Rectal smooth muscle tissue (tissue), 1 donor: Measurements from ENCODE around the gene MRPL28.
"Not testable (repeated sequence)": the region's sequence is repeated elsewhere in the genome, so short reads cannot be mapped to it uniquely, and the experiment has no call there.

Source experiments
- H3K27ac ChIP-seq: one replicate; pipeline ENCODE4 v1.7.0; 2013; ENCODE audit warnings: low read depth, low read length, inconsistent platforms
- H3K27me3 ChIP-seq: one replicate; pipeline ENCODE4 v1.7.0; 2013; ENCODE audit warnings: low read length; ENCODE audit not compliant: control insufficient read depth, insufficient read depth
- H3K36me3 ChIP-seq: one replicate; pipeline ENCODE4 v1.7.0; 2013; ENCODE audit warnings: low read length; ENCODE audit not compliant: control insufficient read depth, insufficient read depth
- H3K4me1 ChIP-seq: one replicate; pipeline ENCODE4 v1.7.0; 2013; ENCODE audit warnings: low read length; ENCODE audit not compliant: control insufficient read depth, insufficient read depth
- H3K4me3 ChIP-seq: one replicate; pipeline ENCODE4 v1.7.0; 2013; ENCODE audit warnings: low read length
- H3K9ac ChIP-seq: one replicate; pipeline ENCODE4 v1.7.0; 2013; ENCODE audit warnings: low read length

MRPL28 gene

GRCh38 chr16:347203-347602, 23.1 kb downstream of the MRPL28 start:
- Histone ChIP-seq H3K36me3 (peaks cover 9% of the 10 kb centered on the region), H3K4me1 (no peaks in the 10 kb centered on the region), H3K27ac (no peak overlapping the region), H3K9ac (no peak overlapping the region), H3K27me3 (no peaks in the 10 kb centered on the region), H3K4me3 (no peak overlapping the region)

DNA sequence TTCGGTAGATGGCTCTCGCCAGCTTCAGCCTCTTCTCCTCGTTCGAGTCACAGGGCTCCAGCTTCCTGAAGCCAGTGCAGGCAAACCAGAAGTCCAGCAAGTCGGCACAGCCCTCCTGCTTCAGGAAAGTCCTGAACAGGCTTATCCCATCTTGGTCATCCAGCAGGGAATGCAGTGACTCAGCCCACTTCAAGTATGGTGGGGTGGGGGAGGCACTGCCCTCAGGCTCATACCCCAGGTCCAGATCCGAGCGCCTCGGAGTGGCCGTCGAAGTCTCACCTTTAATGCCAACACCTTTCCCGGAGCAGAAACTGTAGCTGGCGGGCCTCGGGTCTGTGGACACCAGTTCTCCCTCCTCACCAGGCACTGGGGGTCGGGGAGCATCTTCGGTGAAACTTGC, 23.8 kb downstream of the MRPL28 start:
- H3K27me3 ChIP-seq, result no peaks in the 10 kb centered on the region
- H3K27ac ChIP-seq, result no peak overlapping the region
- H3K4me1 ChIP-seq, result no peaks in the 10 kb centered on the region
- H3K9ac ChIP-seq, result no peak overlapping the region
- peaks cover 9% of the 10 kb centered on the region for H3K36me3 ChIP-seq
- no peak overlapping the region for H3K4me3 ChIP-seq

- H3K9ac ChIP-seq, result no peak overlapping the region
- no peak overlapping the region for H3K4me3 ChIP-seq
- no peak overlapping the region for H3K27ac ChIP-seq
- H3K36me3 ChIP-seq, result peaks cover 9% of the 10 kb centered on the region
- H3K4me1 ChIP-seq, result no peaks in the 10 kb centered on the region
- H3K27me3 ChIP-seq, result no peaks in the 10 kb centered on the region
Measured at GRCh38 chr16:345772-346171, 24.6 kb downstream of the MRPL28 start.

- Histone ChIP-seq H3K27ac (no peak overlapping the region), H3K4me1 (no peaks in the 10 kb centered on the region), H3K4me3 (no peak overlapping the region), H3K9ac (no peak overlapping the region), H3K27me3 (no peaks in the 10 kb centered on the region), H3K36me3 (peaks cover 9% of the 10 kb centered on the region)
Measured at GRCh38 chr16:342455-343213, 27.7 kb downstream of the MRPL28 start.

GRCh38 chr16:341974-342336, 28.4 kb downstream of the MRPL28 start:
- H3K9ac ChIP-seq, H3K27ac ChIP-seq, H3K4me3 ChIP-seq, H3K27me3 ChIP-seq, H3K4me1 ChIP-seq, H3K36me3 ChIP-seq: not testable (repeated sequence)

DNA sequence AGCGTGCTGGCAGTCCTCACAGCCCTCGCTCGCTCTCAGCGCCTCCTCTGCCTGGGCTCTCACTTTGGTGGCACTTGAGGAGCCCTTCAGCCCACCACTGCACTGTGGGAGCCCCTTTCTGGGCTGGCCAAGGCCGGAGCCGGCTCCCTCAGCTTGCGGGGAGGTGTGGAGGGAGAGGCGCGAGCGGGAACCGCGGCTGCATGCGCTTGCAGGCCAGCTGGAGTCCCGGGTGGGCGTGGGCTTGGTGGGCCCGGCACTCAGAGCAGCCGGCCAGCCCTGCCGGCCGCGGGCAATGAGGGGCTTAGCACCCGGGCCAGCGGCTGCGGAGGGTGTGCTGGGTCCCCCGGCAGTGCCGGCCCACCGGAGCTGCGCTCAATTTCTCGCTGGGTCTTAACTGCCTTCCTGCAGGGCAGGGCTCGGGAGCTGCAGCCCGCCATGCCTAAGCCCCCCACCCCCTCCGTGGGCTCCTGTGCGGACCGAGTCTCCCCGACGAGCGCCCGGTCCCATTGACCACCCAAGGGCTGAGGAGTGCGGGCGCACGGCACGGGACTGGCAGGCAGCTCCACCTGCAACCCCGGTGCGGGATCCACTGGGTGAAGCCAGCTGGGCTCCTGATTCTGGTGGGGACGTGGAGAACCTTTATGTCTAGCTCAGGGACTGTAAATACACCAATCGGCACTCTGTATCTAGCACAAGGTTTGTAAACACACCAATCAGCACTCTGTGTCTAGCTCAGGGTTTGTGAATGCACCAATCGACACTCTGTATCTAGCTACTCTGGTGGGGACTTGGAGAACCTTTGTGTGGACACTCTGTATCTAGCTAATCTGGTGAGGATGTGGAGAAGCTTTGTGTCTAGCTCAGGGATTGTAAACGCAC, 29.0 kb downstream of the MRPL28 start:
- H3K27ac ChIP-seq, H3K4me3 ChIP-seq, H3K4me1 ChIP-seq, H3K9ac ChIP-seq, H3K36me3 ChIP-seq, H3K27me3 ChIP-seq: not testable (repeated sequence)

- Histone ChIP-seq H3K4me3 (no peak overlapping the region), H3K27ac (no peak overlapping the region), H3K27me3 (no peaks in the 10 kb centered on the region), H3K4me1 (no peaks in the 10 kb centered on the region), H3K36me3 (peaks cover 5% of the 10 kb centered on the region), H3K9ac (no peak overlapping the region)
Measured at GRCh38 chr16:340370-341091, 29.8 kb downstream of the MRPL28 start.

DNA sequence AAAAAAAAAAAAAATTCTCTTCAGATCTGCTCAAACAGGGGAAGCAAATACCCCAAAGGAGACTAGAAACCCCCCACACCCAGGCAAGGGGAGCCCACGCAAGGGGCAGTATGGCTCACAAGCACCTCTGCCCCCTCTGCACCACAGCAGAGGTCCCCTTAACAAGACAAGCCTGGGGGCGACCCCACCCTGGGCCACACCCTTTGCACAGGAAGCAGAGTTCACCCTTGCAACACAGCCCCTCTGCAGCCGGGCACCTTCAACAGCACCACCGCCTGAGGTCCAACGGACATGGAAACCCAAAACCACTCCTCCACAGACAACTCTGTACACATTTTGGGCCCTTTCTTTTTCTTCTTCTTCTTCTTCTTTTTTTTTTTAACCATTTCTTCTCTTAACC, 30.7 kb downstream of the MRPL28 start:
- Histone ChIP-seq H3K9ac (no peak overlapping the region), H3K4me1 (no peaks in the 10 kb centered on the region), H3K36me3 (no peaks in the 10 kb centered on the region), H3K27ac (no peak overlapping the region), H3K4me3 (no peak overlapping the region), H3K27me3 (no peaks in the 10 kb centered on the region)

GRCh38 chr16:337975-338575, 32.3 kb downstream of the MRPL28 start:
- no peak overlapping the region for H3K27ac ChIP-seq
- no peaks in the 10 kb centered on the region for H3K27me3 ChIP-seq
- no peaks in the 10 kb centered on the region for H3K4me1 ChIP-seq

GRCh38 chr16:337437-337836, 32.9 kb downstream of the MRPL28 start:
- no peaks in the 10 kb centered on the region for H3K4me1 ChIP-seq
- H3K27ac ChIP-seq, result no peak overlapping the region
- H3K4me3 ChIP-seq, result no peak overlapping the region
- no peak overlapping the region for H3K9ac ChIP-seq
- H3K27me3 ChIP-seq, result no peaks in the 10 kb centered on the region
- H3K36me3 ChIP-seq, result no peaks in the 10 kb centered on the region

More at GRCh38 chr16:337975-338575, 32.3 kb downstream of the MRPL28 start:
- Histone ChIP-seq H3K4me3 (no peak overlapping the region), H3K36me3 (no peaks in the 10 kb centered on the region), H3K9ac (no peak overlapping the region)

DNA sequence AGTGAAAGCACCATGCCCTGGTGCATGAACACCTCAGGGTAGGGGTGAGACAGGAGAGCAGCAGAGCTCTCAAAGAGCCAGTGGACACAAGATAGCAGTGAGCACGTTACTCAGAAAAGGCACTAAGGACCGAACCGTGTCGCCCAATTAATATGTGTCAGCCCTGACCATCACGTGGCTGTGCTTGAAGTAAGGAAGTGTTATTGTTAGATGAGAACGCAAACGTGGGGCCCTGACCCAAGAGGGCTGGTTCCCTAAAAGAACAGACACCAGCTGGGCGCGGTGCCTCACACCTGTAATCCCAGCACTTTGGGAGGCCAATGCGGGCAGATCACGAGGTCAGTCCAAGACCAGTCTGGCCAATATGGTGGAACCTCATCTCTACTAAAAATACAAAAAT, 34.1 kb downstream of the MRPL28 start:
- Histone ChIP-seq H3K36me3 (no peaks in the 10 kb centered on the region), H3K27me3 (no peaks in the 10 kb centered on the region), H3K4me3 (no peak overlapping the region), H3K9ac (no peak overlapping the region), H3K27ac (no peak overlapping the region), H3K4me1 (no peaks in the 10 kb centered on the region)
